Activated T-helper 1 cell treated with Interleukin-2 at 50 U/mL for 16 hours (primary cell): ENCODE results near the gene ZNF513.
"Not testable (repeated sequence)": the region's sequence is repeated elsewhere in the genome, so short reads cannot be mapped to it uniquely, and the experiment has no call there.

ENCODE experiments used
- DNase-seq: peaks from one replicate; pipeline ENCODE4 v3.0.0-alpha.2; 2020; ENCODE audit warnings: low read depth

Gene ZNF513

GRCh38 chr2:27356056-27356381 is 24.5 kb downstream of the ZNF513 start:
- no peak for DNase-seq

- no peak for DNase-seq
Observed at GRCh38 chr2:27354597-27354927, 26.0 kb downstream of the ZNF513 start.

- no peak for DNase-seq
Observed at GRCh38 chr2:27353762-27354596, 26.6 kb downstream of the ZNF513 start.

GRCh38 chr2:27353386-27353761 is 27.2 kb downstream of the ZNF513 start:
- DNase-seq, result not testable (repeated sequence)

- no peak for DNase-seq
Observed at GRCh38 chr2:27351802-27352598, 28.5 kb downstream of the ZNF513 start.

GRCh38 chr2:27350106-27350693 is 30.3 kb downstream of the ZNF513 start:
- DNase-seq, result no peak

GRCh38 chr2:27347641-27348040 is 32.9 kb downstream of the ZNF513 start:
- DNase-seq, result no peak

GRCh38 chr2:27336173-27336572 is 44.4 kb downstream of the ZNF513 start:
- no peak for DNase-seq

GRCh38 chr2:27335311-27335710 is 45.2 kb downstream of the ZNF513 start:
- DNase-seq, result no peak
